A673 (cell line): Measurements from ENCODE around the gene ADAP2. TPM values are rescaled to one million over a fixed set of nuclear protein-coding genes. Genes with fewer than 3 reads are reported as not detected.

ENCODE experiments used
- BruUV-seq: library from RNA; stranded (reverse); fragments of 400-500 nt; replicated peaks from 2 replicates; lab custom pipeline; 2021; lab: Mats Ljungman, UMichigan
- CTCF ChIA-PET: fragments of 300-600 bp; sonication (Branson Sonifier 250); formaldehyde crosslinking; loops from one replicate; lab custom pipeline; 2022; ENCODE audit warnings: antibody characterized with exemption; lab: Charles Lee
- POLR2A ChIA-PET: fragments of 300-600 bp; sonication (Branson Sonifier 250); formaldehyde crosslinking; loops from one replicate; lab custom pipeline; 2022; ENCODE audit warnings: antibody characterized with exemption; ENCODE audit not compliant: low non-redundant PET; lab: Charles Lee
- DNase-seq: peaks from one replicate; pipeline ENCODE4 v3.0.0-alpha.2; 2015; ENCODE audit warnings: low spot score
- H3K27ac ChIP-seq: fragments of 200-600 bp; sonication (generic); 2 replicates; pipeline ENCODE4 v1.5.1; 2016; ENCODE audit warnings: mixed run types, low read depth, mild to moderate bottlenecking, mixed read lengths, antibody characterized with exemption, low read length; ENCODE audit not compliant: poor library complexity, severe bottlenecking
- H3K27me3 ChIP-seq: fragments of 200-600 bp; sonication (generic); replicated peaks from 2 replicates; pipeline ENCODE4 v1.6.1; 2017; ENCODE audit warnings: mixed run types, low read depth, mild to moderate bottlenecking, mixed read lengths, antibody characterized with exemption, low read length; ENCODE audit not compliant: insufficient read depth, poor library complexity
- H3K36me3 ChIP-seq: fragments of 200-600 bp; sonication (generic); 2 replicates; pipeline ENCODE4 v1.6.1; 2016; ENCODE audit warnings: mixed run types, mild to moderate bottlenecking, mixed read lengths, antibody characterized with exemption, low read length; ENCODE audit not compliant: insufficient read depth, poor library complexity, severe bottlenecking
- H3K4me1 ChIP-seq: fragments of 200-600 bp; sonication (generic); 2 replicates; pipeline ENCODE4 v1.6.1; 2017; ENCODE audit warnings: mixed run types, mild to moderate bottlenecking, mixed read lengths, antibody characterized with exemption, low read length; ENCODE audit not compliant: insufficient read depth, poor library complexity, severe bottlenecking
- H3K4me3 ChIP-seq: fragments of 200-600 bp; sonication (generic); 2 replicates; pipeline ENCODE4 v1.5.1; 2016; ENCODE audit warnings: low read depth, mixed run types, mild to moderate bottlenecking, mixed read lengths, low read length; ENCODE audit not compliant: poor library complexity, severe bottlenecking
- H3K9me3 ChIP-seq: fragments of 200-600 bp; sonication (generic); 2 replicates; pipeline ENCODE4 v1.6.1; 2016; ENCODE audit warnings: mixed run types, low read depth, mild to moderate bottlenecking, mixed read lengths, antibody characterized with exemption, low read length; ENCODE audit not compliant: poor library complexity, severe bottlenecking
- CTCF ChIP-seq: fragments of 300-800, 200-600 bp; sonication (generic); conservative IDR thresholded peaks from 2 replicates; pipeline ENCODE4 v1.5.1; 2017; ENCODE audit warnings: low read depth, mild to moderate bottlenecking, antibody characterized with exemption, low read length, moderate library complexity, mixed read lengths
- EZH2 ChIP-seq: fragments of 200-600 bp; sonication (generic); IDR thresholded peaks from 2 replicates; pipeline ENCODE4 v1.6.1; 2017; ENCODE audit warnings: borderline replicate concordance, low read depth, mild to moderate bottlenecking, mixed read lengths, antibody characterized with exemption, low read length; ENCODE audit not compliant: poor library complexity, severe bottlenecking
- intact Hi-C: fragments of 100-400 bp; cut with micrococcal nuclease; formaldehyde crosslinking; loops from one replicate; pipeline ENCODE4 v1.10.0; 2022; ENCODE audit not compliant: unreplicated experiment
- total RNA-seq: library from RNA; stranded (reverse); gene quantifications from 2 replicates; pipeline ENCODE4 v1.2.3, GENCODE V29; 2021

Gene ADAP2
- total RNA-seq, 1 experiment from 2014 or later = not detected

- ChIA-PET POLR2A (no interaction called here), CTCF (no interaction called here)
- Histone ChIP-seq H3K4me3 (no peak overlapping the region), H3K9me3 (no peaks in the 10 kb centered on the region), H3K27me3 (no peaks in the 10 kb centered on the region), H3K4me1 (no peaks in the 10 kb centered on the region), H3K36me3 (no peaks in the 10 kb centered on the region), H3K27ac (no peak overlapping the region)
- DNase-seq = no peak
- BruUV-seq = no TSS peak
- no peak for TF ChIP-seq EZH2
- no peak for TF ChIP-seq CTCF
- intact Hi-C loops = no loop called here
These were observed 75.5 kb downstream of the ADAP2 start for GRCh38 chr17:30997270-30997669.

- CTCF ChIA-PET = no interaction called here
- TF ChIP-seq EZH2 (no peak), CTCF (no peak)
- H3K4me1 ChIP-seq = no peaks in the 10 kb centered on the region
- BruUV-seq = no TSS peak
- no peak overlapping the region for H3K27ac ChIP-seq
- no peaks in the 10 kb centered on the region for H3K36me3 ChIP-seq
- POLR2A ChIA-PET = no interaction called here
- H3K4me3 ChIP-seq = no peak overlapping the region
- H3K9me3 ChIP-seq = no peaks in the 10 kb centered on the region
- intact Hi-C loops = no loop called here
- H3K27me3 ChIP-seq = no peaks in the 10 kb centered on the region
- DNase-seq = no peak
These were observed 76.1 kb downstream of the ADAP2 start for GRCh38 chr17:30997842-30998241.

GRCh38 chr17:31002047-31002446 lies 80.3 kb downstream of the ADAP2 start:
- no peaks in the 10 kb centered on the region for H3K27me3 ChIP-seq
- no peaks in the 10 kb centered on the region for H3K9me3 ChIP-seq
- POLR2A ChIA-PET = no interaction called here
- no peak for TF ChIP-seq CTCF
- no peak for TF ChIP-seq EZH2
- intact Hi-C loops = no loop called here
- no peaks in the 10 kb centered on the region for H3K36me3 ChIP-seq
- DNase-seq = no peak
- CTCF ChIA-PET = no interaction called here
- H3K4me3 ChIP-seq = no peak overlapping the region
- no TSS peak for BruUV-seq
- H3K27ac ChIP-seq = no peak overlapping the region
- H3K4me1 ChIP-seq = no peaks in the 10 kb centered on the region
